ENCODE results near the gene NLRC5.

DNA sequence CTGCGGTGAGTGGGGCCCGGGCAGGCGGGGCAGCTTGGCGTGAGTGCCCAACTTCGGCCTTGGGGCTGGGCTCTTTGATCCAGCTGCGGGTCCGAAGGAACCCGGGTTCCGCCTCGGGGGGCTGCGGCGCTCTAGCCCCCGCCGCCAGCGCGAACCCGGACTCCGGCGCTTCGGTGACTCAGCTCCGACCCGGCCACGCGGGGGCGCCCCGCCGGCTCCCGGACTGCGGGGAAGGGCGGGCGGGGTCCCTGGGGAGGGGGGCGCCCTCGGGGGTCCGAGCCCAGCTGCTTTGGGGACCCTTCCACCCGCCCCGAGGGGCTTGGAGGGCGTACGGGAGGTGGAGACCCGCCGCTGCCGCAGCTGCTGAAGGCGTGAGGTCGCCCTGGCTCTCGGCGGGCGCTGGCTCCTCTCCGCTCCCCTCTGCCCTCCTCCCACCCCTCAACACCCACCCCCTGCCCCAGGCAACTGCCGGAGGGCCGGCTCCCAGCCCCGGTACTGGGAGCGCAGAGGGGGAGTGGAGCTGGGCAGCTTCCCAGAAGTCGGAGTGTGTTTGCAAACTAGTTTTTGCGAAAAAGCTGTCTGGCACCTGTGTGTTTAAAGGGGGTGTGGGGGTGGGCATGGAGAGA lies 103.5 kb downstream of the NLRC5 start:
- TF ChIP-seq, protein P1, sequence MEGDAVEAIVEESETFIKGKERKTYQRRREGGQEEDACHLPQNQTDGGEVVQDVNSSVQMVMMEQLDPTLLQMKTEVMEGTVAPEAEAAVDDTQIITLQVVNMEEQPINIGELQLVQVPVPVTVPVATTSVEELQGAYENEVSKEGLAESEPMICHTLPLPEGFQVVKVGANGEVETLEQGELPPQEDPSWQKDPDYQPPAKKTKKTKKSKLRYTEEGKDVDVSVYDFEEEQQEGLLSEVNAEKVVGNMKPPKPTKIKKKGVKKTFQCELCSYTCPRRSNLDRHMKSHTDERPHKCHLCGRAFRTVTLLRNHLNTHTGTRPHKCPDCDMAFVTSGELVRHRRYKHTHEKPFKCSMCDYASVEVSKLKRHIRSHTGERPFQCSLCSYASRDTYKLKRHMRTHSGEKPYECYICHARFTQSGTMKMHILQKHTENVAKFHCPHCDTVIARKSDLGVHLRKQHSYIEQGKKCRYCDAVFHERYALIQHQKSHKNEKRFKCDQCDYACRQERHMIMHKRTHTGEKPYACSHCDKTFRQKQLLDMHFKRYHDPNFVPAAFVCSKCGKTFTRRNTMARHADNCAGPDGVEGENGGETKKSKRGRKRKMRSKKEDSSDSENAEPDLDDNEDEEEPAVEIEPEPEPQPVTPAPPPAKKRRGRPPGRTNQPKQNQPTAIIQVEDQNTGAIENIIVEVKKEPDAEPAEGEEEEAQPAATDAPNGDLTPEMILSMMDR (IDR thresholded peaks at IDR 0.05): peak; percentile 58 to 79 (median 74)
- no peak for TF ChIP-seq POLR2A (IDR thresholded peaks at IDR 0.05)
- no peak for TF ChIP-seq EP300 (IDR thresholded peaks at IDR 0.05)

Data from tibial nerve (tissue), 4 donors.